GM12865 (cell line): ENCODE data around the gene KLF13.
A peak's percentile ranks its signal among the peaks of the same experiment; 100 is the strongest.
"Not testable (repeated sequence)": the region's sequence is repeated elsewhere in the genome, so short reads cannot be mapped to it uniquely, and the experiment has no call there.

Experiments
- DNase-seq: peaks from one replicate; pipeline ENCODE4 v3.0.0; 2010; ENCODE audit warnings: low read depth
- H3K4me3 ChIP-seq: 2 replicates; pipeline ENCODE4 v1.5.1; 2011; ENCODE audit warnings: mild to moderate bottlenecking, low read depth, low read length, control low read depth
- CTCF ChIP-seq: IDR thresholded peaks from 2 replicates; pipeline ENCODE4 v1.5.1; 2011; ENCODE audit warnings: low read length, control low read depth, low read depth, inconsistent platforms; ENCODE audit not compliant: insufficient read depth; ENCODE audit errors: missing control alignments

Gene KLF13

GRCh38 chr15:31353931-31354330 is 27.3 kb downstream of the KLF13 start:
- DNase-seq: no peak
- H3K4me3 ChIP-seq: no peak overlapping the region; the same call in 1 of the 2 replicates

GRCh38 chr15:31356097-31356496 is 29.5 kb downstream of the KLF13 start:
- not testable (repeated sequence) for H3K4me3 ChIP-seq

More at GRCh38 chr15:31353931-31354330, 27.3 kb downstream of the KLF13 start:
- TF ChIP-seq CTCF: no peak

GRCh38 chr15:31357148-31357547 is 30.5 kb downstream of the KLF13 start:
- no peak for TF ChIP-seq CTCF
- H3K4me3 ChIP-seq: no peak overlapping the region
- peak; percentile 37 for DNase-seq

More at GRCh38 chr15:31356097-31356496, 29.5 kb downstream of the KLF13 start:
- not testable (repeated sequence) for DNase-seq

- no peak for DNase-seq
- TF ChIP-seq CTCF: no peak
- no peak overlapping the region for H3K4me3 ChIP-seq
These were observed 31.5 kb downstream of the KLF13 start for GRCh38 chr15:31358163-31358562.

- DNase-seq: no peak
- H3K4me3 ChIP-seq: no peak overlapping the region
These were observed 32.5 kb downstream of the KLF13 start for GRCh38 chr15:31358957-31359701.

GRCh38 chr15:31359702-31360111 is 33.1 kb downstream of the KLF13 start:
- no peak for DNase-seq
- no peak for TF ChIP-seq CTCF
- no peak overlapping the region for H3K4me3 ChIP-seq

More at GRCh38 chr15:31358957-31359701, 32.5 kb downstream of the KLF13 start:
- TF ChIP-seq CTCF: no peak

- H3K4me3 ChIP-seq: 0 out of 2 replicates have a peak overlapping the region, but pooled peaks have one; percentile 22
- TF ChIP-seq CTCF: no peak
- DNase-seq: no peak
These were observed 33.5 kb downstream of the KLF13 start for GRCh38 chr15:31360158-31360561.
